IMR-90 (cell line): ENCODE results near the gene RNASE2. TPM values are rescaled to one million over a fixed set of nuclear protein-coding genes. Genes with fewer than 3 reads are reported as not detected.

Experiments used
- ATAC-seq: fragments of 200-7000 bp; cut with Tn5 transposase; 2 replicates; pipeline ENCODE4 v1.9.1; 2020; ENCODE audit warnings: low read depth, mild to moderate bottlenecking, moderate library complexity
- BruUV-seq: library from RNA; stranded (reverse); fragments of 400-500 nt; replicated peaks from 2 replicates; lab custom pipeline; 2021; lab: Mats Ljungman, UMichigan
- CTCF ChIA-PET: fragments of 300-600 bp; formaldehyde crosslinking; extraction: SDS; loops from one replicate; lab custom pipeline; 2021; ENCODE audit warnings: antibody characterized with exemption; lab: Yijun Ruan, JAX
- POLR2A ChIA-PET: fragments of 300-600 bp; sonication (Branson Sonifier 250); formaldehyde crosslinking; loops from one replicate; lab custom pipeline; 2022; ENCODE audit warnings: antibody characterized with exemption; ENCODE audit not compliant: unreplicated experiment; lab: Charles Lee
- DNase-seq: peaks from one replicate; pipeline ENCODE4 v3.0.0; 2013
- H2AFZ ChIP-seq: replicated peaks from 2 replicates; pipeline ENCODE3; 2013; ENCODE audit warnings: low read length, mild to moderate bottlenecking; ENCODE audit not compliant: poor library complexity
- H2AK5ac ChIP-seq: 2 replicates; pipeline ENCODE4 v1.6.1; 2013; ENCODE audit warnings: low read depth, low read length, inconsistent platforms
- H2AK9ac ChIP-seq: replicated peaks from 2 replicates; pipeline ENCODE3; 2013; ENCODE audit warnings: mild to moderate bottlenecking, low read depth, low read length, moderate library complexity; ENCODE audit not compliant: poor library complexity
- H2BK120ac ChIP-seq: 2 replicates; pipeline ENCODE4 v1.6.1; 2013; ENCODE audit warnings: low read depth, low read length, inconsistent platforms
- H2BK15ac ChIP-seq: 3 replicates; pipeline ENCODE4 v1.6.1; 2013; ENCODE audit warnings: low read depth, low read length, inconsistent platforms
- H2BK20ac ChIP-seq: 2 replicates; pipeline ENCODE4 v1.6.1; 2013; ENCODE audit warnings: low read depth, mild to moderate bottlenecking, inconsistent platforms, low read length, moderate library complexity
- H2BK5ac ChIP-seq: 2 replicates; pipeline ENCODE4 v1.6.1; 2013; ENCODE audit warnings: mild to moderate bottlenecking, low read depth, low read length, inconsistent platforms; ENCODE audit not compliant: poor library complexity, severe bottlenecking
- H3K14ac ChIP-seq: replicated peaks from 2 replicates; pipeline ENCODE4 v1.6.1; 2013; ENCODE audit warnings: low read depth, low read length, inconsistent platforms
- H3K18ac ChIP-seq: 2 replicates; pipeline ENCODE4 v1.6.1; 2013; ENCODE audit warnings: low read depth, low read length, control low read depth
- H3K23ac ChIP-seq: 2 replicates; pipeline ENCODE4 v1.6.1; 2013; ENCODE audit warnings: low read depth, low read length, inconsistent platforms
- H3K27ac ChIP-seq: 2 replicates; pipeline ENCODE4 v1.5.1; 2013; ENCODE audit warnings: mild to moderate bottlenecking, control low read depth, low read length; ENCODE audit not compliant: insufficient read depth
- H3K27me3 ChIP-seq: 2 replicates; pipeline ENCODE4 v1.6.1; 2013; ENCODE audit warnings: low read length; ENCODE audit not compliant: control insufficient read depth, insufficient read depth
- H3K36me3 ChIP-seq: 2 replicates; pipeline ENCODE4 v1.6.1; 2013; ENCODE audit warnings: low read length, mixed read lengths; ENCODE audit not compliant: control insufficient read depth, insufficient read depth
- H3K4ac ChIP-seq: 2 replicates; pipeline ENCODE4 v1.6.1; 2013; ENCODE audit warnings: low read depth, low read length, inconsistent platforms
- H3K4me1 ChIP-seq: 2 replicates; pipeline ENCODE4 v1.6.1; 2013; ENCODE audit warnings: low read length, mixed read lengths; ENCODE audit not compliant: control insufficient read depth, insufficient read depth
- H3K4me2 ChIP-seq: 2 replicates; pipeline ENCODE4 v1.6.1; 2013; ENCODE audit warnings: low read depth, mild to moderate bottlenecking, control low read depth, low read length, moderate library complexity
- H3K4me3 ChIP-seq: 2 replicates; pipeline ENCODE4 v1.5.1; 2013; ENCODE audit warnings: low read depth, mild to moderate bottlenecking, control low read depth, low read length, moderate library complexity; ENCODE audit not compliant: insufficient read depth
- H3K56ac ChIP-seq: 2 replicates; pipeline ENCODE4 v1.6.1; 2013; ENCODE audit warnings: low read length, inconsistent platforms; ENCODE audit not compliant: insufficient read depth; ENCODE audit errors: extremely low read depth
- H3K79me1 ChIP-seq, 2 experiments: 2 replicates each; pipeline ENCODE4 v1.6.1; 2013; ENCODE audit warnings: low read length in 2 of 2, inconsistent platforms in 1 of 2, low read depth in 1 of 2
- H3K9ac ChIP-seq: 2 replicates; pipeline ENCODE4 v1.6.1; 2013; ENCODE audit warnings: low read depth, low read length, control low read depth
- H3K9me1 ChIP-seq: 2 replicates; pipeline ENCODE4 v1.6.1; 2013; ENCODE audit warnings: low read length, inconsistent platforms; ENCODE audit not compliant: insufficient read depth
- H3K9me3 ChIP-seq: 2 replicates; pipeline ENCODE4 v1.6.1; 2013; ENCODE audit warnings: low read length; ENCODE audit not compliant: control insufficient read depth, insufficient read depth
- H4K20me1 ChIP-seq: 2 replicates; pipeline ENCODE4 v1.6.1; 2013; ENCODE audit warnings: low read length, inconsistent platforms; ENCODE audit not compliant: insufficient read depth
- H4K5ac ChIP-seq: 2 replicates; pipeline ENCODE4 v1.6.1; 2013; ENCODE audit warnings: mild to moderate bottlenecking, low read depth, low read length, control low read depth
- H4K8ac ChIP-seq, 2 experiments: 2 replicates each; pipeline ENCODE4 v1.6.1; 2013; ENCODE audit warnings: low read depth in 2 of 2, low read length in 2 of 2, control low read depth in 1 of 2, inconsistent platforms in 1 of 2
- H4K91ac ChIP-seq: 2 replicates; pipeline ENCODE4 v1.6.1; 2013; ENCODE audit warnings: low read depth, low read length, inconsistent platforms; ENCODE audit not compliant: insufficient read depth
- CEBPB ChIP-seq: IDR thresholded peaks from 2 replicates; pipeline ENCODE4 v1.6.1; 2012; ENCODE audit warnings: low read depth, low read length, improper control_type of control experiment
- MAZ ChIP-seq: IDR thresholded peaks from 2 replicates; pipeline ENCODE4 v1.6.1; 2012; ENCODE audit warnings: low read depth, mild to moderate bottlenecking, low read length, improper control_type of control experiment, moderate library complexity, borderline replicate concordance
- RAD21 ChIP-seq: IDR thresholded peaks from 2 replicates; pipeline ENCODE4 v1.6.1; 2012; ENCODE audit warnings: low read length, improper control_type of control experiment
- RFX5 ChIP-seq: IDR thresholded peaks from 2 replicates; pipeline ENCODE4 v1.8.0; 2012; ENCODE audit warnings: low read depth, mild to moderate bottlenecking, low read length, moderate library complexity
- USF2 ChIP-seq: fragments of 150-350 bp; IDR thresholded peaks from 2 replicates; pipeline ENCODE4 v1.6.1; 2017; ENCODE audit warnings: mild to moderate bottlenecking, antibody characterized with exemption, low read length, low read depth
- WGBS, 2 experiments: methylation state at CpG; one replicate each; pipeline versions ENCODE4 v1.1.5 to v1.1.7; 2013; ENCODE audit warnings: missing lambda C conversion rate in 2 of 2; ENCODE audit not compliant: insufficient read length in 1 of 2; ENCODE audit errors: extremely low coverage in 2 of 2; 5-methylcytosine and 5-hydroxymethylcytosine counted together
- dilution Hi-C: fragments of 300-500 bp; cut with HindIII; formaldehyde crosslinking; loops from one replicate; pipeline ENCODE4 v1.14.3; 2018; ENCODE audit warnings: low sequenced_read_pairs; ENCODE audit not compliant: unreplicated experiment
- in situ Hi-C: fragments of 300-500 bp; cut with MboI; formaldehyde crosslinking; loops from 3 replicates; pipeline ENCODE4 v1.14.3; 2019; ENCODE audit warnings: low sequenced_read_pairs, inconsistent platforms, mixed read lengths
- intact Hi-C: fragments of 100-400 bp; cut with micrococcal nuclease; formaldehyde crosslinking; loops from 2 replicates; pipeline ENCODE4 v1.10.0; 2022
- polyA plus RNA-seq, 3 experiments: library from polyadenylated mRNA; depleted of rRNA; stranded (reverse); fragments of >200 nt; gene quantifications; 2 replicates each; pipeline ENCODE4 v1.2.3, GENCODE V29; 2012; ENCODE audit warnings: low replicate concordance in 1 of 3
- total RNA-seq: library from RNA; depleted of rRNA; stranded (reverse); fragments of >200 nt; gene quantifications from 2 replicates; pipeline ENCODE4 v1.2.3, GENCODE V29; 2012

Gene RNASE2
- total and polyA plus RNA-seq, 2 of the 4 experiments (the other 2 are of a cell fraction), result not detected

GRCh38 chr14:20970983-20971704 lies 15.9 kb downstream of the RNASE2 start (continued):
- TF ChIP-seq USF2 (no peak), RAD21 (peak; percentile 61)

- H2AK9ac ChIP-seq, result peak overlapping the region; percentile 6
- H2BK5ac ChIP-seq, result peak overlapping the region; percentile 2
- 13% methylated on average over 6 of the region's 8 CpGs; no CpG with 5 or more reads in 1 of the 2 experiments for WGBS, 2 experiments
- H4K8ac ChIP-seq, result peak overlapping the region; percentile 85 to 89
- peak overlapping the region; percentile 59 for H4K91ac ChIP-seq
- dilution Hi-C loops (no loop called here), intact Hi-C loops (loop anchor here (1.0 to 5.0 kb wide), 6 partner anchors 69 to 362 kb away; no protein-coding TSS in a partner anchor), in situ Hi-C loops (no loop called here)
- H2AFZ ChIP-seq, result peak overlapping the region; percentile 94
- peak overlapping the region; percentile 10 for H4K5ac ChIP-seq
- H2BK120ac ChIP-seq, result peak overlapping the region; percentile 83; the same call in 1 of the 2 replicates
- no peak overlapping the region for H3K56ac ChIP-seq
- TF ChIP-seq CEBPB, result no peak
- TF ChIP-seq MAZ, result no peak; the same call in 1 of the 2 replicates
- no peak for TF ChIP-seq RFX5
- H3K36me3 ChIP-seq, result no peaks in the 10 kb centered on the region
- H3K79me1 ChIP-seq, result no peaks in the 10 kb centered on the region
- peak overlapping the region; percentile 6; the same call in 1 of the 2 replicates for H3K27ac ChIP-seq
- peak overlapping the region; percentile 0; the same call in 1 of the 2 replicates for H3K18ac ChIP-seq
- H3K4me3 ChIP-seq, result no peak overlapping the region
- H3K14ac ChIP-seq, result peak overlapping the region; percentile 46; the same call in 1 of the 2 replicates
- CTCF ChIA-PET, result interaction anchor here (1.0 to 2.1 kb wide), 13 partner anchors 9 to 358 kb away, joined by 3 to 27 read pairs (median 7); no protein-coding TSS in a partner anchor
- POLR2A ChIA-PET, result no interaction called here
- DNase-seq (no peak), ATAC-seq (no peak)
- H3K4ac ChIP-seq, result peak overlapping the region; percentile 79
- H4K20me1 ChIP-seq, result no peaks in the 10 kb centered on the region
- no TSS peak for BruUV-seq
- no peak overlapping the region; the same call in 1 of the 2 replicates for H2AK5ac ChIP-seq
- peaks cover 5% of the 10 kb centered on the region; the same call in 1 of the 2 replicates for H3K4me1 ChIP-seq
- peak overlapping the region; percentile 17; the same call in 1 of the 2 replicates for H3K23ac ChIP-seq
- H3K9ac ChIP-seq, result peak overlapping the region; percentile 4; the same call in 1 of the 2 replicates
- peak overlapping the region; percentile 95; the same call in 2 of the 3 replicates for H2BK15ac ChIP-seq
- peak overlapping the region; percentile 64; the same call in 1 of the 2 replicates for H2BK20ac ChIP-seq
- H3K27me3 ChIP-seq, result peaks cover 11% of the 10 kb centered on the region
- H3K9me1 ChIP-seq, result peaks cover 4% of the 10 kb centered on the region; the same call in 1 of the 2 replicates
- H3K9me3 ChIP-seq, result no peaks in the 10 kb centered on the region
- H3K4me2 ChIP-seq, result peak overlapping the region; percentile 52
Measured at GRCh38 chr14:20971705-20972021, 16.4 kb downstream of the RNASE2 start.
